Kidney epithelial cell (primary cell): ENCODE measurements around the gene DYNLT1. TPM values are rescaled to one million over a fixed set of nuclear protein-coding genes. Genes with fewer than 3 reads are reported as not detected.
A peak's percentile ranks its signal among the peaks of the same experiment; 100 is the strongest.

Experiments
- DNase-seq: peaks from one replicate; pipeline ENCODE4 v3.0.0-alpha.2; 2010; ENCODE audit warnings: low read depth
- H3K27me3 ChIP-seq: 2 replicates; pipeline ENCODE4 v1.6.0; 2011; ENCODE audit warnings: low read length; ENCODE audit not compliant: control insufficient read depth, insufficient read depth
- H3K36me3 ChIP-seq: 2 replicates; pipeline ENCODE4 v1.5.1; 2011; ENCODE audit warnings: low read length; ENCODE audit not compliant: control insufficient read depth, insufficient read depth
- H3K4me3 ChIP-seq: 2 replicates; pipeline ENCODE4 v1.5.1; 2011; ENCODE audit warnings: low read depth, mild to moderate bottlenecking, control low read depth, low read length
- total RNA-seq: library from RNA; depleted of rRNA; stranded (reverse); fragments of >200 nt; gene quantifications from 2 replicates; pipeline ENCODE4 v1.2.3, GENCODE V29; 2015
- TF ChIP-seq, protein P1 (sequence below): IDR thresholded peaks from 2 replicates; pipeline ENCODE4 v1.5.1; 2011; ENCODE audit warnings: mild to moderate bottlenecking, moderate library complexity, low read length, control low read depth, inconsistent platforms; ENCODE audit not compliant: insufficient read depth, poor library complexity, severe bottlenecking

Gene DYNLT1
- 120 and 124 TPM in 2 replicates for total RNA-seq

DNA sequence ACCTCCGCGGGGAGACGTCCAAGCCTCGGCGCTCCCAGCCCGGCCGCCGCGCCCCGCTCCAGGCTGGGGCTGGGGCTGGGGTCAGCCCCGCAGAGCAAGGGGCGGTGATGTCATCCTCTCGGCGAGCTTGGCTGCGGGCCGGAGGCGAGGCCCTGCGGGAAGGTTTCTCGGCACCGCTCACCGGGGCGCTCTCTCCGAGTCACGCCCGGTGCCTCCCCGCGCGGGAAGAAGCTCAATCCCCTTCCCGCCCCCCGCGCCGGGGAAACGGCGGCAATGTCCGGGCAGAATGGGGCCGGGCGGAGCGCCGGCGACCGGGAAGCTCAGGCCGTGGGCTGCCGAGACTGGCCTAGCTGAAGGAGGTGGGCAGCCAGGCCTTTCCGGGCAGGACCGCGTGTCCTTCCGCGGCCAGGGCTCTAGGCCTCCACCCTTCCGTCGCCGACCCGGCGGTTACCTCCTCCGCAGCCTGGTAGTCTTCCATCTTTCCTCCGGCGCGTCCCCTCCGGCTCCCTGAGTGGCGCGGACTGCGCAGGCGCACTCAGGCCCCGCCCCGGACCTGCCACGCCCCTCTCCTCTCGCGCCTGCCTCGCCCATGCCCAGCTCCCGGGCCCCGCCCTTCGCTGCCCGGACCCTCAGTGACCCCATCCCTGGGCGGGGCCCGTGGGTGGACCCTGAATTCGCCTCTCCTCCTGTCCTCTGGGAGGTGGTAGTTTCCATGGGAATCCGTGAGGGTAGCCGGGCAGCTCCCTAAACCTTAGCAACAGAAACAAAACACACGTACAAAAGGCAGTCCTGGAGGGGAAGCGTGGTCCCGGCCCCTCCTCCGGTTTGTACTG is at the start of gene DYNLT1:
Gene DYNLT1 (minus strand): TSS at position 513 of the 833 bp plus-strand sequence. CDS start 35 bp downstream, at position 478.
- Histone ChIP-seq H3K36me3 (peaks cover 3% of the 10 kb centered on the region), H3K27me3 (no peaks in the 10 kb centered on the region), H3K4me3 (peak within 1 kb of the TSS; percentile 100)
- TF ChIP-seq, protein P1, sequence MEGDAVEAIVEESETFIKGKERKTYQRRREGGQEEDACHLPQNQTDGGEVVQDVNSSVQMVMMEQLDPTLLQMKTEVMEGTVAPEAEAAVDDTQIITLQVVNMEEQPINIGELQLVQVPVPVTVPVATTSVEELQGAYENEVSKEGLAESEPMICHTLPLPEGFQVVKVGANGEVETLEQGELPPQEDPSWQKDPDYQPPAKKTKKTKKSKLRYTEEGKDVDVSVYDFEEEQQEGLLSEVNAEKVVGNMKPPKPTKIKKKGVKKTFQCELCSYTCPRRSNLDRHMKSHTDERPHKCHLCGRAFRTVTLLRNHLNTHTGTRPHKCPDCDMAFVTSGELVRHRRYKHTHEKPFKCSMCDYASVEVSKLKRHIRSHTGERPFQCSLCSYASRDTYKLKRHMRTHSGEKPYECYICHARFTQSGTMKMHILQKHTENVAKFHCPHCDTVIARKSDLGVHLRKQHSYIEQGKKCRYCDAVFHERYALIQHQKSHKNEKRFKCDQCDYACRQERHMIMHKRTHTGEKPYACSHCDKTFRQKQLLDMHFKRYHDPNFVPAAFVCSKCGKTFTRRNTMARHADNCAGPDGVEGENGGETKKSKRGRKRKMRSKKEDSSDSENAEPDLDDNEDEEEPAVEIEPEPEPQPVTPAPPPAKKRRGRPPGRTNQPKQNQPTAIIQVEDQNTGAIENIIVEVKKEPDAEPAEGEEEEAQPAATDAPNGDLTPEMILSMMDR: no peak
- DNase-seq: no peak

DNA sequence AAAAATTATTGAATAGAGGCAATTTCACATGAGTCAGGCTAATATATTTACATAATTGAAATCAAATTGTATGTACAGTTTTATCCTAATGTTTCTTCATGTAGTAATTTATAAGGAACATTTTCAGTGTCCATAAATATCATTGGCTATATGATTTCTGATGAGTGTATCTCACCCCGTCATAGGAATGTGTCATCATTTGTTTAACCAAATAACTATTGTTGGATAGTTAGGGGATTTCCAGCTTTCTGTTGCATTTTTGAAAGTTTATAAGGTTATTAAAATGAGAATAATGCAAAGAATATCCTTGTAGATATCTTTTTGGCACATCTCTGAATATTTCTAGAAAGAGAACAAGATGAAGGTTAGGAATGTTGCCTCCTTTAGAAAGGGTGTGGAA is 44.3 kb upstream of the DYNLT1 start:
- DNase-seq: no peak
- H3K27me3 ChIP-seq: no peaks in the 10 kb centered on the region
- no peak overlapping the region for H3K4me3 ChIP-seq
- TF ChIP-seq, protein P1: no peak
- no peaks in the 10 kb centered on the region for H3K36me3 ChIP-seq

DNA sequence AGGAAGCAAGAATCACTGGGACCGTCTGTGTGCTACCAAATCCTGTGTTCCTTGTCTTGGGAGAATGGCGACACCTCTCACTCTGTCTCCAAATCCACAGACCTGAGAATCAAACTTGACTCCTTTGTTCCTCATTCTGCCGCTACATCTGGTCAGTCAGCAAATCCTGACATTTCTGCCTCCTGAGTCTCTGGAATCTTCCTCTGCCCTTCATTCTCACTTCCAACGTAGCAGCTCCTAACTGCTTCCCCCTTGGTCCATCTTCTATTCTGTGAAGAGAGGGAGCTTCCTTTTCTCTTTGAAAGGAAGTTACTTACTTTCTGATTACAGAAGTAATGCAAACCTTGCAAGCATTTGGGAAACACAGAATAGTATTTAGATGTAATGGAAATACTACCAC is 43.0 kb upstream of the DYNLT1 start:
- no peak overlapping the region for H3K4me3 ChIP-seq
- no peaks in the 10 kb centered on the region for H3K36me3 ChIP-seq
- DNase-seq: no peak
- H3K27me3 ChIP-seq: no peaks in the 10 kb centered on the region
- TF ChIP-seq, protein P1: no peak

DNA sequence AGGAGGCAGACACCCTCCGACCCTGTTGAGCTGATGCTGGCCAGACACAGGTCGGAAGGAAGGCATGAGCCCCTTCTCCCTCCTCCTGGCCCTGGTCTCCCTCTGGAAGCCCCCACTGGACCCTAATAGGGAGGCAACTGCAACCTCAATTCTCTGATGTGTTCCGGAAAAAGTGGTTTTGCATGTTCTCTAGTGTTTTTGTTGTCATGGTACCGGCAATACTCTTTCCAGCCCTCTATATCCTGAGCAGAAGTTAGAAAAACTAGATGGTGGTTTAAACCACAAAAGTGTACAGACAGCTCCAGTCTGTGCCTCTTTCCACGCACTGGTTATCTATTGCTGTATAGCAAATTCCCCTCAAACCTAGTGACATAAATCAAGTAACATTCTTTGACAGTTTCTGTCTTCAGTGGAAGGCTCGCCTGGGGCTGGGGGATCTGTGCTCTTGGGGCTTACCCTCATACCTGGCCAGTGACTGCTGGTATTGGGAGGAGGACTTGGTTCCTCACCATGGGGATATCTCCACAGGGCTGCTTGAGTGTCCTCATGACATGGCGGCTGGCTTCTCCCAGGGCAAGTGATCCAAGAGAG is 42.3 kb upstream of the DYNLT1 start:
- TF ChIP-seq, protein P1: no peak
- DNase-seq: no peak
- H3K4me3 ChIP-seq: no peak overlapping the region
- H3K36me3 ChIP-seq: no peaks in the 10 kb centered on the region
- H3K27me3 ChIP-seq: no peaks in the 10 kb centered on the region

DNA sequence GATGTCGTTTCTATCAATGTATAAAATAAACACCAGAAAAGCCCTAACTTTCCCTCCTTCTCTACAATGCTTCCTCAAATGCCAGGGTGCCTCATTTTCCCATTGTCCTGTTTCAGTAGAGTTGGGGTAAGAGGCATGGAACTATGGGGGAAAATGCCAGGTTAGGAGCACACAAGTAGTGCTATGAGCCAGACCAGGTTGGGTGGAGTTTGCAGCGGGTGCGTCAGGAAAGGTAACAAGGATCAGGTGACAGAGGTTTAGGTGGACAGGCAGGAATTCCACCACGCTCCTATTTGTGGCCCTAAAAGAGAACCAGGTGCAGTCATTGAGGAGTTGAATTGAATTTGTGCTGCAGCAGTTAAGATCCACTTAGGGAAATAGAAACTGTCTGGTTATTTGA is 41.8 kb upstream of the DYNLT1 start:
- TF ChIP-seq, protein P1: no peak
- Histone ChIP-seq H3K36me3 (no peaks in the 10 kb centered on the region), H3K27me3 (no peaks in the 10 kb centered on the region), H3K4me3 (no peak overlapping the region)
- no peak for DNase-seq
